Suprapubic skin (tissue), 4 donors: ENCODE data around the gene TCF12. TPM values are rescaled to one million over a fixed set of nuclear protein-coding genes. Genes with fewer than 3 reads are reported as not detected.

Experiments
- DNase-seq, 2 donors: peaks; one replicate each; pipeline ENCODE4 v3.0.0-alpha.2; 2019; ENCODE audit warnings: low spot score in 2 of 2
- H3K27ac ChIP-seq: fragments of 200-600 bp; sonication (generic); one replicate; pipeline ENCODE4 v1.5.1; 2019
- H3K27me3 ChIP-seq: fragments of 200-600 bp; sonication (generic); one replicate; pipeline ENCODE4 v1.5.1; 2019
- H3K36me3 ChIP-seq: fragments of 200-600 bp; sonication (generic); one replicate; pipeline ENCODE4 v1.5.1; 2019
- H3K4me1 ChIP-seq: fragments of 200-600 bp; sonication (generic); one replicate; pipeline ENCODE4 v1.5.1; 2019
- H3K4me3 ChIP-seq: fragments of 200-600 bp; sonication (generic); one replicate; pipeline ENCODE4 v1.5.1; 2019; ENCODE audit warnings: mild to moderate bottlenecking
- H3K9me3 ChIP-seq: fragments of 200-600 bp; sonication (generic); one replicate; pipeline ENCODE4 v1.5.1; 2019
- EP300 ChIP-seq: sonication (generic); formaldehyde crosslinking; IDR thresholded peaks from one replicate; pipeline ENCODE4 v1.6.1; 2017; ENCODE audit warnings: antibody characterized with exemption
- POLR2A ChIP-seq, 2 donors: fragments of 450-650 bp; IDR thresholded peaks; one replicate each; pipeline ENCODE4 v1.6.1; 2017; ENCODE audit warnings: antibody characterized with exemption in 2 of 2, mild to moderate bottlenecking in 2 of 2, moderate library complexity in 2 of 2
- POLR2AphosphoS5 ChIP-seq, 3 donors: sonication (generic); formaldehyde crosslinking; IDR thresholded peaks; one replicate each; pipeline ENCODE4 v1.6.1; 2017; ENCODE audit warnings: antibody characterized with exemption in 3 of 3
- WGBS: methylation state at CpG from one replicate; pipeline ENCODE4 v1.1.5; 2018; 5-methylcytosine and 5-hydroxymethylcytosine counted together
- total RNA-seq, 4 donors: library from RNA; depleted of rRNA; stranded (reverse); fragments of >200 nt; gene quantifications; one replicate each; pipeline ENCODE4 v1.1.0, GENCODE V29; 2016
- TF ChIP-seq, protein P1 (sequence below), 2 donors: fragments of 200-600 bp in 1 of 2; fragments of 450-650 bp in 1 of 2; sonication (generic) in 1 of 2; IDR thresholded peaks; one replicate each; pipeline ENCODE4 v1.5.1; 2016 to 2019; ENCODE audit warnings: antibody characterized with exemption in 2 of 2, mild to moderate bottlenecking in 1 of 2, moderate library complexity in 1 of 2

Gene TCF12
- total RNA-seq, 4 donors from 2014 or later = 91.3 to 118 (median 105) TPM

DNA sequence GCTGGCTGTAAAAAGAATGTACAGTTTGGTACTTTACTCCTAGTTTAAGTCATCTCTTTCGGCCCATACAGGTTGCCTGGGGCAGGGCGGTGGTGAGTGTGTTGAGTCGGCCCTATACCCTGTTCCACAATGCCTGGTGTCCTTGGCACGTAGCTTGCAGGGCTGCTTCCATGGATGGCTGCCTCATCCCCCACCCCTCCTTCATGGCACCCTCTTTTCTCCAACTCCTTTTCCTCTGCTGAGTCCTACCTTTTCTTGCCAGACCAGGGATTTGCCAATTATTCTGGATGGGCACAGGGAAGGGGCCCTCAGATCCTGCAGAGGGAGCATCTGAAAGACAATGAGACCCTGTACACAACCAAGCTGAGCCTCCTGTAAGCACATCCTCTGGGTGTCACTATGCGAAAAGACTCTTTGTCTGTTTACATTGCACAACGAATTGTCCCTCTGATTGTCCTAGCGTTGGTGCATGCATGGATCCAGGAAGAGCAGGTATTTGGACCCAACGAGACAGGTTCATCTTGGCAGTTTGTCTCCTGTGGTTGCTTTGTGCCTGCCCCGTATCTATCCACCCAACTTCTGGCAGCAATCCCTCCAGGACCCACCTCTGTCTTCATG lies 384.3 kb downstream of the TCF12 start:
- H3K27me3 ChIP-seq = no peaks in the 10 kb centered on the region
- H3K9me3 ChIP-seq = no peaks in the 10 kb centered on the region
- no peaks in the 10 kb centered on the region for H3K36me3 ChIP-seq
- H3K4me1 ChIP-seq = peaks cover 13% of the 10 kb centered on the region
- H3K27ac ChIP-seq = no peak overlapping the region
- 87% methylated on average over 9 of the region's 9 CpGs for WGBS
- H3K4me3 ChIP-seq = no peak overlapping the region
- no peak for TF ChIP-seq EP300
- TF ChIP-seq, protein P1, sequence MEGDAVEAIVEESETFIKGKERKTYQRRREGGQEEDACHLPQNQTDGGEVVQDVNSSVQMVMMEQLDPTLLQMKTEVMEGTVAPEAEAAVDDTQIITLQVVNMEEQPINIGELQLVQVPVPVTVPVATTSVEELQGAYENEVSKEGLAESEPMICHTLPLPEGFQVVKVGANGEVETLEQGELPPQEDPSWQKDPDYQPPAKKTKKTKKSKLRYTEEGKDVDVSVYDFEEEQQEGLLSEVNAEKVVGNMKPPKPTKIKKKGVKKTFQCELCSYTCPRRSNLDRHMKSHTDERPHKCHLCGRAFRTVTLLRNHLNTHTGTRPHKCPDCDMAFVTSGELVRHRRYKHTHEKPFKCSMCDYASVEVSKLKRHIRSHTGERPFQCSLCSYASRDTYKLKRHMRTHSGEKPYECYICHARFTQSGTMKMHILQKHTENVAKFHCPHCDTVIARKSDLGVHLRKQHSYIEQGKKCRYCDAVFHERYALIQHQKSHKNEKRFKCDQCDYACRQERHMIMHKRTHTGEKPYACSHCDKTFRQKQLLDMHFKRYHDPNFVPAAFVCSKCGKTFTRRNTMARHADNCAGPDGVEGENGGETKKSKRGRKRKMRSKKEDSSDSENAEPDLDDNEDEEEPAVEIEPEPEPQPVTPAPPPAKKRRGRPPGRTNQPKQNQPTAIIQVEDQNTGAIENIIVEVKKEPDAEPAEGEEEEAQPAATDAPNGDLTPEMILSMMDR (IDR thresholded peaks at IDR 0.05) = no peak
- TF ChIP-seq POLR2AphosphoS5 (IDR thresholded peaks at IDR 0.05) = no peak
- TF ChIP-seq POLR2A (IDR thresholded peaks at IDR 0.05) = no peak
- DNase-seq = no peak

- H3K4me1 ChIP-seq = peaks cover 13% of the 10 kb centered on the region
- TF ChIP-seq POLR2A (IDR thresholded peaks at IDR 0.05) = no peak
- DNase-seq = no peak
- WGBS = 92% methylated on average over 4 of the region's 4 CpGs
- no peak overlapping the region for H3K4me3 ChIP-seq
- no peak overlapping the region for H3K27ac ChIP-seq
- no peaks in the 10 kb centered on the region for H3K9me3 ChIP-seq
- H3K36me3 ChIP-seq = no peaks in the 10 kb centered on the region
- H3K27me3 ChIP-seq = no peaks in the 10 kb centered on the region
These were observed 386.6 kb downstream of the TCF12 start for GRCh38 chr15:57305009-57305408.

DNA sequence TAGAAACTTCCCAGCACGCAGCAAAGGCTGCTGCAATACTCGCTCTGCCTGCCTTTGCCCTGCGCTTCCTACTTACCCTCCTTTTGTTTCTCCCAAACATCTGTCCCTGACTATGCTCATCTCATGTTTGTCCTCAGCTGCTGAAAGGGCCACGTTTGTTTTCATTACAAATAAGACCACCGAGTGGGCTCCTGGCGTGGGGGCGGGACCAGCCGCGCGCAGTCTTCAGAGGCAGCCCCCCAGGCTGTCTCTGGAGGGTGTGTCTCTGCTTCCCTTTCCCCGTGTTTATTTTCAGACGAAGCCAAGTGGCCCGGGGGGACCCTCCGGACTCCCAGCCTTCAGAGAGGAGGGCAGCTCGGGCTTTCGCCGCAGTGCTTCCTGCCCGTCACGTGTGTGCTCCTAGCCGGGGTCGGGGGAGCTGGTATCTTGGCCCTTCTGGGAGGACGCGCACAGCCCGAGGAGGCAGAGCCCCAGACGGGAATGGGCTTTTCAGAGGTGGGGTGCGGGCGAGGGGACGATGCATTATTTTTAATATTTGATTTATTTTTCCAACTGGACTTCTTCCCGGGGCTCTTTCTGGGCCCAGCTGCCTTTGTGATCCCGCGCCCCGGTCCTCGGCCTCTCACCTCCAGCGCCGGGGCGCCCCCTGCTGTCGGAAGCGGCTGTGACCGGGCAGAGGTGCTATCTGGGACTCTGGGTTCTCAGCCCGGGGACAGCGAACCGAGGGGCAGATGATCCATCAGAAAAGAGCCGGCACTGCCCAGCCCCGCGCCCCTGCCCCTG lies 387.9 kb downstream of the TCF12 start:
- peak overlapping the region; percentile 35 for H3K27ac ChIP-seq
- H3K9me3 ChIP-seq = no peaks in the 10 kb centered on the region
- DNase-seq = peak; percentile 91 to 95
- H3K4me1 ChIP-seq = peaks cover 13% of the 10 kb centered on the region
- peak overlapping the region; percentile 55 for H3K4me3 ChIP-seq
- H3K27me3 ChIP-seq = no peaks in the 10 kb centered on the region
- TF ChIP-seq POLR2AphosphoS5 (IDR thresholded peaks at IDR 0.05) (no peak), POLR2A (IDR thresholded peaks at IDR 0.05) (no peak), EP300 (no peak)
- TF ChIP-seq, protein P1 (IDR thresholded peaks at IDR 0.05) = peak; percentile 64 to 89
- H3K36me3 ChIP-seq = no peaks in the 10 kb centered on the region
- WGBS = 6% methylated on average over 34 of the region's 45 CpGs

GRCh38 chr15:57306944-57307411 lies 388.5 kb downstream of the TCF12 start:
- H3K9me3 ChIP-seq = no peaks in the 10 kb centered on the region
- H3K4me1 ChIP-seq = peaks cover 13% of the 10 kb centered on the region
- no peak overlapping the region for H3K27ac ChIP-seq
- H3K4me3 ChIP-seq = peak overlapping the region; percentile 55
- no peaks in the 10 kb centered on the region for H3K27me3 ChIP-seq
- DNase-seq = no peak
- TF ChIP-seq POLR2A (IDR thresholded peaks at IDR 0.05) (no peak), EP300 (no peak), POLR2AphosphoS5 (IDR thresholded peaks at IDR 0.05) (no peak)
- TF ChIP-seq, protein P1 (IDR thresholded peaks at IDR 0.05) = no peak
- 27% methylated on average over 21 of the region's 24 CpGs for WGBS
- H3K36me3 ChIP-seq = no peaks in the 10 kb centered on the region

DNA sequence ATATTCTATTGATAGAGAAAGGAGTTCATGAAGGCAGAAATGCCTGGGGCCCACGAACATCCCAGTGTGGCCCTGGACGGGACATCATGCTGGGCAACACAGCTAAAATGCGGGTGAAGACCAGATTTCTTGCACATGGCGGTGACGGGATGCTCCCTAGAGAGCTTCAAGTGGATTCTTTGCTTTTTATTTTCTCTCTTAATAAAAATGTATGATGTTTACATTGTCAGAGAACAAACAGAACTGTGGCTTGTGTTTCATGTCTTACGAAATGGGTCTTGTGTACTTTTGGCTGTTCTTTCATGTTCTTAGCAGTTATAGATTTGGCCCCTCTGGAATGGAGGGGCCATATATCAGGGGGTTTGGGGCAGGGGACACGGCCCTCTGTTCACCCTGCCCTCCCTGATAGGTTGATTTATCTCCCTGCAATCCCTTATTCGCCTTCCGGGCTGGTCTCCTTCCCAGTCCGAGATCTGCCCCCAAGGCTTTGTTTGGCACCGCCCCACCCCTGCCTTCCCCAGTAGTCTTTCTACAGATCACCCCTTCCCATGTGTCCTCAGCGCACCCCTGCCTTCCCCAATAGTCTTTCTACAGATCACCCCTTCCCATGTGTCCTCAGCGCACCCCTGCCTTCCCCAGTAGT lies 389.2 kb downstream of the TCF12 start:
- no peak for DNase-seq
- no peak overlapping the region for H3K27ac ChIP-seq
- H3K9me3 ChIP-seq = no peaks in the 10 kb centered on the region
- TF ChIP-seq EP300 (no peak), POLR2A (IDR thresholded peaks at IDR 0.05) (no peak), POLR2AphosphoS5 (IDR thresholded peaks at IDR 0.05) (no peak)
- TF ChIP-seq, protein P1 (IDR thresholded peaks at IDR 0.05) = no peak
- no peaks in the 10 kb centered on the region for H3K36me3 ChIP-seq
- 82% methylated on average over 13 of the region's 13 CpGs for WGBS
- no peaks in the 10 kb centered on the region for H3K27me3 ChIP-seq
- no peak overlapping the region for H3K4me3 ChIP-seq
- H3K4me1 ChIP-seq = peaks cover 13% of the 10 kb centered on the region
